Tibial nerve (tissue), 4 donors: ENCODE data around the gene CCDC152. TPM values are rescaled to one million over a fixed set of nuclear protein-coding genes. Genes with fewer than 3 reads are reported as not detected.

Experiments
- DNase-seq, 2 donors: peaks; one replicate each; pipeline ENCODE4 v3.0.0-alpha.2; 2019; ENCODE audit warnings: low spot score in 2 of 2
- H3K27ac ChIP-seq, 4 donors: fragments of 200-600 bp; sonication (generic) in 3 of 4; one replicate each; pipeline ENCODE4 v1.5.1; 2017 to 2019; ENCODE audit warnings: mild to moderate bottlenecking in 1 of 4
- H3K27me3 ChIP-seq, 2 donors: fragments of 200-600 bp; sonication (generic) in 1 of 2; one replicate each; pipeline versions ENCODE4 v1.5.1 to v1.6.0; 2017 to 2019
- H3K36me3 ChIP-seq, 3 donors: fragments of 200-600 bp; sonication (generic); one replicate each; pipeline ENCODE4 v1.5.1; 2018 to 2019
- H3K4me1 ChIP-seq, 4 donors: fragments of 200-600 bp; sonication (generic) in 3 of 4; one replicate each; pipeline ENCODE4 v1.5.1; 2017 to 2019
- H3K4me3 ChIP-seq, 4 donors: fragments of 200-600 bp; sonication (generic) in 3 of 4; one replicate each; pipeline ENCODE4 v1.5.1; 2017 to 2019; ENCODE audit warnings: mild to moderate bottlenecking in 1 of 4, moderate library complexity in 1 of 4
- H3K9me3 ChIP-seq, 4 donors: fragments of 200-600 bp; sonication (generic) in 3 of 4; one replicate each; pipeline ENCODE4 v1.5.1; 2017 to 2019
- CTCF ChIP-seq, 5 experiments: fragments of 200-600 bp in 3 of 5; fragments of 450-650 bp in 2 of 5; sonication (generic) in 3 of 5; IDR thresholded peaks; one replicate each; pipeline ENCODE4 v1.5.1; 2016 to 2019; ENCODE audit warnings: antibody characterized with exemption in 5 of 5, mild to moderate bottlenecking in 3 of 5, moderate library complexity in 2 of 5
- EP300 ChIP-seq, 2 donors: sonication (generic); formaldehyde crosslinking; IDR thresholded peaks; one replicate each; pipeline ENCODE4 v1.6.1; 2017; ENCODE audit warnings: antibody characterized with exemption in 2 of 2, mild to moderate bottlenecking in 1 of 2
- POLR2A ChIP-seq, 2 donors: fragments of 450-650 bp; IDR thresholded peaks; one replicate each; pipeline ENCODE4 v1.6.1; 2017; ENCODE audit warnings: antibody characterized with exemption in 2 of 2, mild to moderate bottlenecking in 2 of 2, moderate library complexity in 2 of 2
- WGBS, 2 donors: methylation state at CpG; one replicate each; pipeline ENCODE4 v1.1.5; 2018; 5-methylcytosine and 5-hydroxymethylcytosine counted together
- total RNA-seq, 4 donors: library from RNA; depleted of rRNA; stranded (reverse); fragments of >200 nt; gene quantifications; one replicate each; pipeline ENCODE4 v1.1.0, GENCODE V29; 2016

Gene CCDC152
- total RNA-seq, 4 donors from 2014 or later = 2.6 to 3.9 (median 3.0) TPM

- WGBS, 2 donors = 38 to 39% methylated on average over 2 of the region's 2 CpGs
- Histone ChIP-seq H3K4me1 (peaks cover 0 to 5% (median 0%) of the 10 kb centered on the region in 4 donors), H3K4me3 (no peak overlapping the region), H3K36me3 (no peaks in the 10 kb centered on the region), H3K27me3 (no peaks in the 10 kb centered on the region), H3K27ac (no peak overlapping the region), H3K9me3 (no peaks in the 10 kb centered on the region)
- no peak for TF ChIP-seq EP300 (IDR thresholded peaks at IDR 0.05)
- no peak for TF ChIP-seq POLR2A (IDR thresholded peaks at IDR 0.05)
- TF ChIP-seq CTCF (IDR thresholded peaks at IDR 0.05) = no peak
- no peak for DNase-seq
These were observed 72.1 kb downstream of the CCDC152 start for GRCh38 chr5:42828671-42829070.

- Histone ChIP-seq H3K9me3 (no peaks in the 10 kb centered on the region), H3K4me3 (no peak overlapping the region), H3K27ac (no peak overlapping the region), H3K36me3 (no peaks in the 10 kb centered on the region), H3K27me3 (no peaks in the 10 kb centered on the region), H3K4me1 (peaks cover 0 to 5% (median 0%) of the 10 kb centered on the region in 4 donors)
- TF ChIP-seq CTCF (IDR thresholded peaks at IDR 0.05) (no peak), POLR2A (IDR thresholded peaks at IDR 0.05) (no peak), EP300 (IDR thresholded peaks at IDR 0.05) (no peak)
- no peak for DNase-seq
- WGBS, 2 donors = 86 to 89% methylated on average over 2 of the region's 2 CpGs
These were observed 74.3 kb downstream of the CCDC152 start for GRCh38 chr5:42830924-42831323.

- no peaks in the 10 kb centered on the region for H3K9me3 ChIP-seq
- WGBS, 2 donors = 94 to 98% methylated on average over 5 of the region's 5 CpGs
- no peak overlapping the region for H3K4me3 ChIP-seq
- H3K4me1 ChIP-seq = peaks cover 0 to 5% (median 0%) of the 10 kb centered on the region in 4 donors
- TF ChIP-seq EP300 (IDR thresholded peaks at IDR 0.05) = no peak
- TF ChIP-seq CTCF (IDR thresholded peaks at IDR 0.05) = no peak
- TF ChIP-seq POLR2A (IDR thresholded peaks at IDR 0.05) = no peak
- no peaks in the 10 kb centered on the region for H3K36me3 ChIP-seq
- H3K27ac ChIP-seq = no peak overlapping the region
- H3K27me3 ChIP-seq = no peaks in the 10 kb centered on the region
- DNase-seq = no peak
These were observed 75.4 kb downstream of the CCDC152 start for GRCh38 chr5:42832060-42832459.

- Histone ChIP-seq H3K27ac (no peak overlapping the region), H3K4me1 (peaks cover 2 to 27% (median 16%) of the 10 kb centered on the region in 4 donors), H3K4me3 (no peak overlapping the region), H3K27me3 (no peaks in the 10 kb centered on the region), H3K36me3 (no peaks in the 10 kb centered on the region), H3K9me3 (no peaks in the 10 kb centered on the region)
- no peak for DNase-seq
- 95 to 98% methylated on average over 13 to 14 of the region's 25 CpGs for WGBS, 2 donors
- TF ChIP-seq EP300 (IDR thresholded peaks at IDR 0.05) (no peak), CTCF (IDR thresholded peaks at IDR 0.05) (no peak), POLR2A (IDR thresholded peaks at IDR 0.05) (no peak)
These were observed 79.6 kb downstream of the CCDC152 start for GRCh38 chr5:42836070-42836769.

- DNase-seq = no peak
- no peaks in the 10 kb centered on the region for H3K9me3 ChIP-seq
- no peaks in the 10 kb centered on the region for H3K36me3 ChIP-seq
- H3K27ac ChIP-seq = peak overlapping the region in 2 of 4 donors; percentile 43 to 86
- no peak overlapping the region for H3K4me3 ChIP-seq
- no peaks in the 10 kb centered on the region for H3K27me3 ChIP-seq
- WGBS, 2 donors = 81 to 86% methylated on average over 3 of the region's 3 CpGs
- no peak for TF ChIP-seq POLR2A (IDR thresholded peaks at IDR 0.05)
- TF ChIP-seq EP300 (IDR thresholded peaks at IDR 0.05) = peak in 1 of 2 donors; percentile 52
- H3K4me1 ChIP-seq = peaks cover 2 to 39% (median 16%) of the 10 kb centered on the region in 4 donors
These were observed 81.0 kb downstream of the CCDC152 start for GRCh38 chr5:42837601-42838000.
